ENCODE results near the gene ZNF555.
"Not testable (repeated sequence)": the region's sequence is repeated elsewhere in the genome, so short reads cannot be mapped to it uniquely, and the experiment has no call there.

- not testable (repeated sequence) for TF ChIP-seq CTCF (IDR thresholded peaks at IDR 0.05; ENCODE audit: low read depth, low read length, poor library complexity, severe bottlenecking); EZH2phosphoT487 (IDR thresholded peaks at IDR 0.05; ENCODE audit: borderline replicate concordance, low read length)
These were observed 49.3 kb downstream of the ZNF555 start for GRCh38 chr19:2890531-2890930.
